H1 (cell line): ENCODE results near the gene ELFN1. TPM values are rescaled to one million over a fixed set of nuclear protein-coding genes. Genes with fewer than 3 reads are reported as not detected.

Experiments
- CTCF ChIA-PET: fragments of 300-600 bp; sonication (Branson Sonifier 250); formaldehyde crosslinking; loops from one replicate; lab custom pipeline; 2021; ENCODE audit not compliant: partially characterized antibody; lab: Charles Lee
- POLR2A ChIA-PET: fragments of 300-600 bp; sonication (Branson Sonifier 250); formaldehyde crosslinking; loops from one replicate; lab custom pipeline; 2021; ENCODE audit warnings: inconsistent platforms; ENCODE audit not compliant: partially characterized antibody; lab: Charles Lee
- DNase-seq, 2 experiments: peaks; one replicate each; pipeline versions ENCODE4 v3.0.0 to v3.0.0-alpha.2; 2010 to 2022; ENCODE audit warnings: low spot score in 2 of 2, low read depth in 1 of 2, mixed read lengths in 1 of 2
- FAIRE-seq: peaks from 2 replicates; lab custom pipeline; 2011; peaks lifted over from hg19 to GRCh38; lab: Jason Lieb, UNC
- H2AFZ ChIP-seq: 2 replicates; pipeline ENCODE4 v1.8.1; 2012; ENCODE audit warnings: low read length, inconsistent platforms
- H2AK5ac ChIP-seq: 2 replicates; pipeline ENCODE4 v1.6.1; 2013; ENCODE audit warnings: low read depth, low read length
- H2BK120ac ChIP-seq: replicated peaks from 2 replicates; pipeline ENCODE3; 2013; ENCODE audit warnings: low read depth, low read length, inconsistent platforms
- H2BK12ac ChIP-seq: 2 replicates; pipeline ENCODE4 v1.6.1; 2013; ENCODE audit warnings: low read depth, low read length
- H2BK15ac ChIP-seq: 2 replicates; pipeline ENCODE4 v1.6.1; 2013; ENCODE audit warnings: low read length
- H2BK20ac ChIP-seq: 2 replicates; pipeline ENCODE4 v1.6.1; 2013; ENCODE audit warnings: low read length
- H2BK5ac ChIP-seq: 2 replicates; pipeline ENCODE4 v1.6.1; 2013; ENCODE audit warnings: low read depth, low read length
- H3K14ac ChIP-seq: 2 replicates; pipeline ENCODE4 v1.6.1; 2013; ENCODE audit warnings: inconsistent platforms; ENCODE audit not compliant: insufficient read length
- H3K18ac ChIP-seq: 2 replicates; pipeline ENCODE4 v1.6.1; 2013; ENCODE audit warnings: low read length; ENCODE audit errors: extremely low read depth
- H3K23ac ChIP-seq: 2 replicates; pipeline ENCODE4 v1.6.1; 2013; ENCODE audit warnings: inconsistent platforms; ENCODE audit not compliant: insufficient read length
- H3K23me2 ChIP-seq: 2 replicates; pipeline ENCODE4 v1.6.1; 2013; ENCODE audit warnings: low read depth, low read length
- H3K27ac ChIP-seq: 2 replicates; pipeline ENCODE4 v1.6.1; 2011; ENCODE audit warnings: low read depth, low read length, inconsistent platforms
- H3K27me3 ChIP-seq, 4 experiments: replicated peaks in 1 of 4; 1 replicate in 1 of 4; 2 replicates in 3 of 4; pipeline versions ENCODE4 v1.6.1 to v1.8.1; 2011 to 2013; ENCODE audit warnings: low read length in 3 of 4, mild to moderate bottlenecking in 3 of 4, inconsistent platforms in 2 of 4, mixed read lengths in 2 of 4, moderate library complexity in 1 of 4; ENCODE audit not compliant: control insufficient read depth in 3 of 4, insufficient read depth in 3 of 4; ENCODE audit errors: extremely low read depth in 1 of 4
- H3K36me3 ChIP-seq, 4 experiments: 2 replicates each; pipeline versions ENCODE4 v1.6.1 to v1.8.1; 2011 to 2013; ENCODE audit warnings: mild to moderate bottlenecking in 4 of 4, low read length in 3 of 4, moderate library complexity in 2 of 4, control low read depth in 1 of 4, inconsistent platforms in 1 of 4; ENCODE audit not compliant: insufficient read depth in 4 of 4, control insufficient read depth in 2 of 4
- H3K4ac ChIP-seq: replicated peaks from 2 replicates; pipeline ENCODE3; 2013; ENCODE audit warnings: low read length, low read depth, mixed read lengths, inconsistent platforms; ENCODE audit not compliant: insufficient read length
- H3K4me1 ChIP-seq, 4 experiments: replicated peaks in 1 of 4; 1 replicate in 1 of 4; 2 replicates in 3 of 4; pipeline versions ENCODE4 v1.6.1 to v1.8.1; 2011 to 2013; ENCODE audit warnings: low read length in 3 of 4, inconsistent platforms in 2 of 4, mixed read lengths in 1 of 4; ENCODE audit not compliant: insufficient read depth in 4 of 4, control insufficient read depth in 3 of 4
- H3K4me2 ChIP-seq, 2 experiments: 2 replicates each; pipeline versions ENCODE4 v1.6.1 to v1.8.1; 2011 to 2013; ENCODE audit warnings: low read depth in 2 of 2, low read length in 2 of 2, control low read depth in 1 of 2, inconsistent platforms in 1 of 2, mild to moderate bottlenecking in 1 of 2; ENCODE audit not compliant: insufficient read depth in 1 of 2
- H3K4me3 ChIP-seq, 4 experiments: fragments of 200-600, 300-600 bp in 1 of 4; sonication (generic), shearing (Covaris generic), sonication (Bioruptor Twin) in 1 of 4; 2 replicates each; pipeline versions ENCODE4 v1.5.1 to v1.8.1; 2011 to 2016; ENCODE audit warnings: low read length in 4 of 4, low read depth in 3 of 4, control low read depth in 2 of 4, inconsistent platforms in 2 of 4, mild to moderate bottlenecking in 2 of 4, mixed read lengths in 1 of 4, moderate library complexity in 1 of 4; ENCODE audit not compliant: insufficient read depth in 2 of 4; ENCODE audit errors: extremely low read depth in 1 of 4
- H3K56ac ChIP-seq: replicated peaks from 2 replicates; pipeline ENCODE3; 2013; ENCODE audit warnings: low read depth, mild to moderate bottlenecking, mixed read lengths, low read length, inconsistent platforms; ENCODE audit not compliant: insufficient read length
- H3K79me1 ChIP-seq: 2 replicates; pipeline ENCODE4 v1.6.1; 2013; ENCODE audit warnings: low read depth, low read length, control low read depth
- H3K79me2 ChIP-seq, 2 experiments: 2 replicates each; pipeline versions ENCODE4 v1.6.1 to v1.8.1; 2012 to 2013; ENCODE audit warnings: low read length in 2 of 2, mild to moderate bottlenecking in 2 of 2, inconsistent platforms in 1 of 2; ENCODE audit not compliant: insufficient read depth in 2 of 2, control insufficient read depth in 1 of 2
- H3K9ac ChIP-seq, 4 experiments: replicated peaks in 1 of 4; 1 replicate in 1 of 4; 2 replicates in 3 of 4; pipeline versions ENCODE4 v1.6.1 to v1.8.1; 2011 to 2013; ENCODE audit warnings: low read depth in 3 of 4, low read length in 3 of 4, control low read depth in 2 of 4, mild to moderate bottlenecking in 2 of 4, moderate library complexity in 2 of 4, inconsistent platforms in 1 of 4; ENCODE audit errors: extremely low read depth in 1 of 4
- H3K9me3 ChIP-seq, 2 experiments: 2 replicates each; pipeline versions ENCODE4 v1.6.1 to v1.8.1; 2012 to 2013; ENCODE audit warnings: mild to moderate bottlenecking in 2 of 2, moderate library complexity in 2 of 2, control low read depth in 1 of 2, inconsistent platforms in 1 of 2, low read depth in 1 of 2, low read length in 1 of 2, mixed read lengths in 1 of 2; ENCODE audit not compliant: insufficient read depth in 2 of 2
- H4K20me1 ChIP-seq, 2 experiments: replicated peaks in 1 of 2; 2 replicates each; pipeline versions ENCODE3 to v1.8.1; 2011 to 2013; ENCODE audit warnings: inconsistent platforms in 2 of 2, low read length in 2 of 2, mild to moderate bottlenecking in 1 of 2; ENCODE audit not compliant: insufficient read depth in 2 of 2, control insufficient read depth in 1 of 2
- H4K5ac ChIP-seq: 2 replicates; pipeline ENCODE4 v1.6.1; 2013; ENCODE audit warnings: low read length, low read depth, mixed read lengths, inconsistent platforms; ENCODE audit not compliant: insufficient read length
- H4K8ac ChIP-seq: 2 replicates; pipeline ENCODE4 v1.8.0; 2013; ENCODE audit warnings: mild to moderate bottlenecking, moderate library complexity, low read length, inconsistent platforms; ENCODE audit not compliant: insufficient read depth; ENCODE audit errors: extremely low read depth
- H4K91ac ChIP-seq: replicated peaks from 2 replicates; pipeline ENCODE3; 2013; ENCODE audit warnings: low read length, mixed read lengths, inconsistent platforms; ENCODE audit not compliant: insufficient read length
- BACH1 ChIP-seq: IDR thresholded peaks from 2 replicates; pipeline ENCODE4 v1.6.1; 2012; ENCODE audit warnings: low read length, improper control_type of control experiment
- CEBPB ChIP-seq: IDR thresholded peaks from 2 replicates; pipeline ENCODE4 v1.6.1; 2012; ENCODE audit warnings: low read depth, low read length
- CHD1 ChIP-seq: IDR thresholded peaks from 2 replicates; pipeline ENCODE4 v1.6.1; 2012; ENCODE audit warnings: low read depth, low read length, improper control_type of control experiment
- CTBP2 ChIP-seq: IDR thresholded peaks from 2 replicates; pipeline ENCODE4 v1.7.0; 2011; ENCODE audit warnings: borderline replicate concordance, mild to moderate bottlenecking, moderate library complexity, mixed read lengths, low read length; ENCODE audit not compliant: insufficient read depth, insufficient read length
- EZH2 ChIP-seq: fragments of 200-600 bp; sonication (generic); IDR thresholded peaks from 2 replicates; pipeline ENCODE4 v1.7.1; 2012; ENCODE audit warnings: low read depth, mild to moderate bottlenecking, moderate library complexity, low read length, inconsistent platforms; ENCODE audit not compliant: severe bottlenecking
- GTF2F1 ChIP-seq: IDR thresholded peaks from 2 replicates; pipeline ENCODE4 v1.6.1; 2012; ENCODE audit warnings: low read depth, low read length, improper control_type of control experiment, borderline replicate concordance
- MAFK ChIP-seq: IDR thresholded peaks from 2 replicates; pipeline ENCODE4 v1.6.1; 2012; ENCODE audit warnings: low read depth, mild to moderate bottlenecking, improper control_type of control experiment, low read length
- PHF8 ChIP-seq: fragments of 200-600 bp; sonication (generic); conservative IDR thresholded peaks from 2 replicates; pipeline ENCODE4 v1.7.1; 2012; ENCODE audit warnings: low read depth, mild to moderate bottlenecking, inconsistent platforms, low read length, moderate library complexity
- POLR2A ChIP-seq, 2 experiments: IDR thresholded peaks; 1 replicate in 1 of 2; 2 replicates in 1 of 2; pipeline ENCODE4 v1.6.1; 2011; ENCODE audit warnings: low read depth in 2 of 2, low read length in 2 of 2, mild to moderate bottlenecking in 2 of 2; ENCODE audit errors: control extremely low read depth in 1 of 2
- POLR2AphosphoS5 ChIP-seq: IDR thresholded peaks from 2 replicates; pipeline ENCODE4 v1.6.1; 2011; ENCODE audit warnings: low read depth, low read length
- POU5F1 ChIP-seq: IDR thresholded peaks from 2 replicates; pipeline ENCODE4 v1.6.1; 2011; ENCODE audit warnings: low read depth, mild to moderate bottlenecking, low read length, moderate library complexity
- RXRA ChIP-seq: IDR thresholded peaks from 2 replicates; pipeline ENCODE4 v1.6.1; 2011; ENCODE audit warnings: low read depth, mild to moderate bottlenecking, low read length, moderate library complexity; ENCODE audit not compliant: insufficient read depth
- SAP30 ChIP-seq: fragments of 300-600 bp; sonication (generic); IDR thresholded peaks from 2 replicates; pipeline ENCODE4 v1.7.1; 2012; ENCODE audit warnings: low read length, moderate library complexity, mild to moderate bottlenecking, inconsistent platforms; ENCODE audit not compliant: insufficient read depth, insufficient replicate concordance
- SP4 ChIP-seq: IDR thresholded peaks from 2 replicates; pipeline ENCODE4 v1.6.1; 2012; ENCODE audit warnings: low read length, inconsistent platforms
- TCF12 ChIP-seq: IDR thresholded peaks from 2 replicates; pipeline ENCODE4 v1.6.1; 2011; ENCODE audit warnings: low read depth, mild to moderate bottlenecking, low read length
- WGBS, 2 experiments: shearing (Covaris generic) in 1 of 2; methylation state at CpG; one replicate each; pipeline versions ENCODE4 v1.1.6 to v1.1.7; 2013 to 2015; ENCODE audit warnings: low lambda C conversion rate in 2 of 2, mixed read lengths in 2 of 2, inconsistent platforms in 1 of 2, low coverage in 1 of 2, missing lambda C conversion rate in 1 of 2; ENCODE audit not compliant: insufficient replicate concordance in 2 of 2, insufficient coverage in 1 of 2, insufficient read length in 1 of 2; ENCODE audit errors: extremely low coverage in 1 of 2, missing lambda C conversion rate in 1 of 2; 5-methylcytosine and 5-hydroxymethylcytosine counted together
- polyA plus RNA-seq, 7 experiments: library from polyadenylated mRNA; depleted of rRNA in 3 of 7; stranded (reverse) in 5 of 7; unstranded in 2 of 7; fragments of >200 nt in 5 of 7; fragments of 200-250 nt in 2 of 7; gene quantifications; 1 replicate in 5 of 7; 2 replicates in 1 of 7; 4 replicates in 1 of 7; pipeline versions ENCODE4 v1.2.1 to v1.2.3, GENCODE V29; 2011 to 2013; ENCODE audit warnings: missing spikeins in 2 of 7, mixed read lengths in 2 of 7
- total RNA-seq: library from RNA; stranded (reverse); fragmentation: NEBNext Ultra II Directional; extraction: Animal tissue kit (Norgen Biotek cat#: 25700); gene quantifications from 2 replicates; pipeline ENCODE4 v1.2.1, GENCODE V29; 2021

The ELFN1 gene
- total and polyA plus RNA-seq, 2 of the 8 experiments (the other 6 are each of a cell fraction or from before 2014, with no cell fraction given), result 2.0 to 4.5 TPM

GRCh38 chr7:1620835-1621234, 49.2 kb upstream of the ELFN1 start:
- 85% methylated on average over 27 of the region's 27 CpGs; no CpG with 5 or more reads in 1 of the 2 experiments for WGBS, 2 experiments
- H2BK20ac ChIP-seq, result no peak overlapping the region
- H3K14ac ChIP-seq, result no peak overlapping the region
- H2BK5ac ChIP-seq, result no peak overlapping the region
- H3K4ac ChIP-seq, result no peak overlapping the region
- no peak overlapping the region for H4K91ac ChIP-seq
- no peak overlapping the region for H2AK5ac ChIP-seq
- POLR2A ChIA-PET, result no interaction called here
- no peak overlapping the region for H3K4me2 ChIP-seq
- H3K4me1 ChIP-seq, result no peaks in the 10 kb centered on the region
- H3K79me1 ChIP-seq, result no peaks in the 10 kb centered on the region
- DNase-seq (no peak), FAIRE-seq (no peak)
- H2AFZ ChIP-seq, result no peak overlapping the region
- H3K9me3 ChIP-seq, result no peaks in the 10 kb centered on the region
- no peak overlapping the region for H4K8ac ChIP-seq
- no peak overlapping the region for H3K56ac ChIP-seq
- CTCF ChIA-PET, result interaction anchor here (0.7 kb wide), 1 partner anchor 151 kb away, joined by 3 read pairs; no protein-coding TSS in a partner anchor
- H3K4me3 ChIP-seq, result no peak overlapping the region
- H2BK12ac ChIP-seq, result no peak overlapping the region
- peaks cover 12% of the 10 kb centered on the region; the same call in 1 of the 2 replicates for H3K23me2 ChIP-seq
- H4K5ac ChIP-seq, result no peak overlapping the region
- no peak overlapping the region for H3K18ac ChIP-seq
- H3K23ac ChIP-seq, result no peak overlapping the region
- H3K79me2 ChIP-seq, result no peaks in the 10 kb centered on the region
- H4K20me1 ChIP-seq, result peaks cover 0 to 3% of the 10 kb centered on the region in 2 experiments
- H2BK120ac ChIP-seq, result no peak overlapping the region
- H2BK15ac ChIP-seq, result no peak overlapping the region
- H3K27ac ChIP-seq, result no peak overlapping the region
- no peaks in the 10 kb centered on the region for H3K27me3 ChIP-seq
- no peaks in the 10 kb centered on the region for H3K36me3 ChIP-seq
- no peak overlapping the region for H3K9ac ChIP-seq
- TF ChIP-seq GTF2F1 (no peak), RXRA (no peak), POLR2AphosphoS5 (no peak), CEBPB (no peak), PHF8 (no peak), POLR2A (IDR thresholded peaks at IDR 0.05; ENCODE audit: control extremely low read depth in 1 of 2, low read depth in 2 of 2, low read length in 2 of 2) (no peak), CHD1 (no peak), BACH1 (no peak), SAP30 (no peak), CTBP2 (no peak), EZH2 (no peak), SP4 (no peak), TCF12 (no peak), POU5F1 (no peak), MAFK (no peak)
